ENCODE results near the gene LEFTY2.
"Not testable (repeated sequence)": the region's sequence is repeated elsewhere in the genome, so short reads cannot be mapped to it uniquely, and the experiment has no call there.

Gene LEFTY2

GRCh38 chr1:225946803-225947202, 5.8 kb upstream of the LEFTY2 start:
- Histone ChIP-seq H3K36me3 (ENCODE audit: control insufficient read depth, insufficient read depth, low read length) (no peaks in the 10 kb centered on the region), H3K9ac (ENCODE audit: low read depth, low read length) (no peak overlapping the region), H3K4me1 (ENCODE audit: control insufficient read depth, insufficient read depth, low read length) (peaks cover 17% of the 10 kb centered on the region), H3K9me3 (ENCODE audit: control insufficient read depth, insufficient read depth, low read length) (no peaks in the 10 kb centered on the region), H3K4me3 (ENCODE audit: low read depth, low read length) (no peak overlapping the region), H3K27me3 (ENCODE audit: control insufficient read depth, insufficient read depth, low read length) (peaks cover 8% of the 10 kb centered on the region)

- no peaks in the 10 kb centered on the region for H3K36me3 ChIP-seq (ENCODE audit: control insufficient read depth, insufficient read depth, low read length)
- H3K4me1 ChIP-seq (ENCODE audit: control insufficient read depth, insufficient read depth, low read length) = peaks cover 17% of the 10 kb centered on the region
- H3K9ac ChIP-seq (ENCODE audit: low read depth, low read length) = no peak overlapping the region
- H3K9me3 ChIP-seq (ENCODE audit: control insufficient read depth, insufficient read depth, low read length) = no peaks in the 10 kb centered on the region
- H3K27me3 ChIP-seq (ENCODE audit: control insufficient read depth, insufficient read depth, low read length) = peaks cover 8% of the 10 kb centered on the region
- no peak overlapping the region for H3K4me3 ChIP-seq (ENCODE audit: low read depth, low read length)
Measured at GRCh38 chr1:225946082-225946620, 5.1 kb upstream of the LEFTY2 start.

GRCh38 chr1:225945564-225945963, 4.5 kb upstream of the LEFTY2 start:
- Histone ChIP-seq H3K9ac (ENCODE audit: low read depth, low read length) (no peak overlapping the region), H3K27me3 (ENCODE audit: control insufficient read depth, insufficient read depth, low read length) (peaks cover 8% of the 10 kb centered on the region), H3K9me3 (ENCODE audit: control insufficient read depth, insufficient read depth, low read length) (no peaks in the 10 kb centered on the region), H3K4me1 (ENCODE audit: control insufficient read depth, insufficient read depth, low read length) (peaks cover 17% of the 10 kb centered on the region), H3K4me3 (ENCODE audit: low read depth, low read length) (no peak overlapping the region), H3K36me3 (ENCODE audit: control insufficient read depth, insufficient read depth, low read length) (no peaks in the 10 kb centered on the region)

GRCh38 chr1:225944951-225945350, 3.9 kb upstream of the LEFTY2 start:
- Histone ChIP-seq H3K9ac (ENCODE audit: low read depth, low read length) (no peak overlapping the region), H3K27me3 (ENCODE audit: control insufficient read depth, insufficient read depth, low read length) (peaks cover 8% of the 10 kb centered on the region), H3K36me3 (ENCODE audit: control insufficient read depth, insufficient read depth, low read length) (no peaks in the 10 kb centered on the region), H3K9me3 (ENCODE audit: control insufficient read depth, insufficient read depth, low read length) (no peaks in the 10 kb centered on the region), H3K4me1 (ENCODE audit: control insufficient read depth, insufficient read depth, low read length) (peaks cover 17% of the 10 kb centered on the region), H3K4me3 (ENCODE audit: low read depth, low read length) (no peak overlapping the region)

- no peak overlapping the region for H3K4me3 ChIP-seq (ENCODE audit: low read depth, low read length)
- H3K36me3 ChIP-seq (ENCODE audit: control insufficient read depth, insufficient read depth, low read length) = no peaks in the 10 kb centered on the region
- peaks cover 17% of the 10 kb centered on the region for H3K4me1 ChIP-seq (ENCODE audit: control insufficient read depth, insufficient read depth, low read length)
- peaks cover 8% of the 10 kb centered on the region for H3K27me3 ChIP-seq (ENCODE audit: control insufficient read depth, insufficient read depth, low read length)
- H3K9ac ChIP-seq (ENCODE audit: low read depth, low read length) = no peak overlapping the region
- no peaks in the 10 kb centered on the region for H3K9me3 ChIP-seq (ENCODE audit: control insufficient read depth, insufficient read depth, low read length)
Measured at GRCh38 chr1:225944387-225944786, 3.4 kb upstream of the LEFTY2 start.

GRCh38 chr1:225943582-225943981, 2.6 kb upstream of the LEFTY2 start:
- Histone ChIP-seq H3K4me1 (ENCODE audit: control insufficient read depth, insufficient read depth, low read length) (peaks cover 17% of the 10 kb centered on the region), H3K9ac (ENCODE audit: low read depth, low read length) (no peak overlapping the region), H3K27me3 (ENCODE audit: control insufficient read depth, insufficient read depth, low read length) (peaks cover 8% of the 10 kb centered on the region), H3K4me3 (ENCODE audit: low read depth, low read length) (no peak overlapping the region), H3K36me3 (ENCODE audit: control insufficient read depth, insufficient read depth, low read length) (no peaks in the 10 kb centered on the region), H3K9me3 (ENCODE audit: control insufficient read depth, insufficient read depth, low read length) (no peaks in the 10 kb centered on the region)

- no peaks in the 10 kb centered on the region for H3K36me3 ChIP-seq (ENCODE audit: control insufficient read depth, insufficient read depth, low read length)
- H3K4me3 ChIP-seq (ENCODE audit: low read depth, low read length) = no peak overlapping the region
- H3K9ac ChIP-seq (ENCODE audit: low read depth, low read length) = no peak overlapping the region
- H3K27me3 ChIP-seq (ENCODE audit: control insufficient read depth, insufficient read depth, low read length) = peaks cover 8% of the 10 kb centered on the region
- no peaks in the 10 kb centered on the region for H3K9me3 ChIP-seq (ENCODE audit: control insufficient read depth, insufficient read depth, low read length)
- H3K4me1 ChIP-seq (ENCODE audit: control insufficient read depth, insufficient read depth, low read length) = peaks cover 17% of the 10 kb centered on the region
Measured at GRCh38 chr1:225942574-225942973, 1.6 kb upstream of the LEFTY2 start.

GRCh38 chr1:225941942-225942222, 862 bp upstream of the LEFTY2 start:
- H3K9ac ChIP-seq (ENCODE audit: low read depth, low read length) = no peak overlapping the region
- no peak overlapping the region for H3K4me3 ChIP-seq (ENCODE audit: low read depth, low read length)
- H3K36me3 ChIP-seq (ENCODE audit: control insufficient read depth, insufficient read depth, low read length) = no peaks in the 10 kb centered on the region

GRCh38 chr1:225940385-225941151, 452 bp downstream of the LEFTY2 start:
- Histone ChIP-seq H3K36me3 (ENCODE audit: control insufficient read depth, insufficient read depth, low read length) (no peaks in the 10 kb centered on the region), H3K4me1 (ENCODE audit: control insufficient read depth, insufficient read depth, low read length) (peaks cover 11% of the 10 kb centered on the region), H3K27me3 (ENCODE audit: control insufficient read depth, insufficient read depth, low read length) (peaks cover 8% of the 10 kb centered on the region), H3K9me3 (ENCODE audit: control insufficient read depth, insufficient read depth, low read length) (no peaks in the 10 kb centered on the region), H3K4me3 (ENCODE audit: low read depth, low read length) (no peak overlapping the region), H3K9ac (ENCODE audit: low read depth, low read length) (no peak overlapping the region)

More at GRCh38 chr1:225941942-225942222, 862 bp upstream of the LEFTY2 start:
- peaks cover 17% of the 10 kb centered on the region for H3K4me1 ChIP-seq (ENCODE audit: control insufficient read depth, insufficient read depth, low read length)
- peaks cover 8% of the 10 kb centered on the region for H3K27me3 ChIP-seq (ENCODE audit: control insufficient read depth, insufficient read depth, low read length)
- H3K9me3 ChIP-seq (ENCODE audit: control insufficient read depth, insufficient read depth, low read length) = no peaks in the 10 kb centered on the region

GRCh38 chr1:225939939-225940310, 1.1 kb downstream of the LEFTY2 start:
- not testable (repeated sequence) for H3K36me3 ChIP-seq (ENCODE audit: control insufficient read depth, insufficient read depth, low read length); H3K9ac ChIP-seq (ENCODE audit: low read depth, low read length); H3K4me1 ChIP-seq (ENCODE audit: control insufficient read depth, insufficient read depth, low read length); H3K27me3 ChIP-seq (ENCODE audit: control insufficient read depth, insufficient read depth, low read length); H3K9me3 ChIP-seq (ENCODE audit: control insufficient read depth, insufficient read depth, low read length)
- H3K4me3 ChIP-seq (ENCODE audit: low read depth, low read length) = peak overlapping the region; percentile 52

- not testable (repeated sequence) for H3K27me3 ChIP-seq (ENCODE audit: control insufficient read depth, insufficient read depth, low read length); H3K9me3 ChIP-seq (ENCODE audit: control insufficient read depth, insufficient read depth, low read length); H3K36me3 ChIP-seq (ENCODE audit: control insufficient read depth, insufficient read depth, low read length); H3K4me1 ChIP-seq (ENCODE audit: control insufficient read depth, insufficient read depth, low read length); H3K9ac ChIP-seq (ENCODE audit: low read depth, low read length)
- peak overlapping the region; percentile 52 for H3K4me3 ChIP-seq (ENCODE audit: low read depth, low read length)
Measured at GRCh38 chr1:225939097-225939938, 1.7 kb downstream of the LEFTY2 start.
